Neural progenitor cell (in vitro differentiated cells): Measurements from ENCODE around the gene CPXM2. TPM values are rescaled to one million over a fixed set of nuclear protein-coding genes. Genes with fewer than 3 reads are reported as not detected.

ENCODE experiments used
- DNase-seq: peaks from one replicate; pipeline ENCODE4 v3.0.0-alpha.2; 2016; ENCODE audit warnings: low spot score
- H2AFZ ChIP-seq: fragments of 200-600 bp; sonication (generic); replicated peaks from 2 replicates; pipeline ENCODE4 v1.6.1; 2016; ENCODE audit warnings: antibody characterized with exemption
- H3F3A ChIP-seq: fragments of 200-600 bp; sonication (generic); 2 replicates; pipeline ENCODE4 v1.6.1; 2016; ENCODE audit warnings: antibody characterized with exemption, low read depth
- H3K27ac ChIP-seq: fragments of 200-600 bp; sonication (generic); 2 replicates; pipeline ENCODE4 v1.5.1; 2016; ENCODE audit warnings: mild to moderate bottlenecking
- H3K27me3 ChIP-seq: fragments of 200-600 bp; sonication (generic); 2 replicates; pipeline ENCODE4 v1.6.1; 2016; ENCODE audit warnings: mild to moderate bottlenecking, moderate library complexity
- H3K36me3 ChIP-seq: fragments of 200-600 bp; sonication (generic); 2 replicates; pipeline ENCODE4 v1.5.1; 2016
- H3K4me1 ChIP-seq: fragments of 200-600 bp; sonication (generic); 2 replicates; pipeline ENCODE4 v1.6.1; 2016; ENCODE audit warnings: mixed run types
- H3K4me2 ChIP-seq: fragments of 200-600 bp; sonication (generic); 2 replicates; pipeline ENCODE4 v1.6.1; 2016
- H3K4me3 ChIP-seq: fragments of 200-600 bp; sonication (generic); 2 replicates; pipeline ENCODE4 v1.5.1; 2016
- H3K79me2 ChIP-seq: fragments of 200-600 bp; sonication (generic); 2 replicates; pipeline ENCODE4 v1.6.1; 2016; ENCODE audit warnings: low read depth
- H3K9ac ChIP-seq: fragments of 200-600 bp; sonication (generic); 2 replicates; pipeline ENCODE4 v1.6.1; 2016
- H3K9me3 ChIP-seq: fragments of 200-600 bp; sonication (generic); 2 replicates; pipeline ENCODE4 v1.5.1; 2016; ENCODE audit warnings: low read depth
- H4K20me1 ChIP-seq: fragments of 200-600 bp; sonication (generic); 2 replicates; pipeline ENCODE4 v1.6.1; 2016; ENCODE audit warnings: low read depth
- H3K27ac Mint-ChIP-seq: 3 replicates; pipeline ENCODE4 v1.8.0; 2021; ENCODE audit warnings: mixed read lengths
- H3K27me3 Mint-ChIP-seq: 2 replicates; pipeline ENCODE4 v1.8.0; 2022; ENCODE audit warnings: low read depth, mild to moderate bottlenecking, inconsistent platforms, moderate library complexity, mixed read lengths; ENCODE audit not compliant: insufficient read depth
- H3K36me3 Mint-ChIP-seq: 3 replicates; pipeline ENCODE4 v1.8.0; 2021; ENCODE audit warnings: mixed read lengths
- H3K4me1 Mint-ChIP-seq: 3 replicates; pipeline ENCODE4 v1.8.0; 2021; ENCODE audit warnings: mixed read lengths
- H3K4me3 Mint-ChIP-seq: 3 replicates; pipeline ENCODE4 v1.8.0; 2021; ENCODE audit warnings: mild to moderate bottlenecking, moderate library complexity, mixed read lengths
- H3K9me3 Mint-ChIP-seq: 3 replicates; pipeline ENCODE4 v1.8.0; 2020; ENCODE audit warnings: mixed read lengths
- EZH2 ChIP-seq: fragments of 200-600 bp; sonication (generic); IDR thresholded peaks from 2 replicates; pipeline ENCODE4 v1.6.1; 2017; ENCODE audit warnings: antibody characterized with exemption, mild to moderate bottlenecking, moderate library complexity
- EZH2phosphoT487 ChIP-seq: fragments of 200-600 bp; sonication (generic); IDR thresholded peaks from 2 replicates; pipeline ENCODE4 v1.6.1; 2017; ENCODE audit warnings: antibody characterized with exemption
- total RNA-seq: library from RNA; depleted of rRNA; stranded (reverse); fragments of >200 nt; gene quantifications from 2 replicates; pipeline ENCODE4 v1.2.3, GENCODE V29; 2015; ENCODE audit warnings: low replicate concordance
- TF ChIP-seq, protein P1 (sequence below): fragments of 200-600 bp; sonication (generic); IDR thresholded peaks from 2 replicates; pipeline ENCODE4 v1.5.1; 2017; ENCODE audit warnings: antibody characterized with exemption, mild to moderate bottlenecking

CPXM2 gene
- total RNA-seq, 1 donor from 2014 or later = not detected

DNA sequence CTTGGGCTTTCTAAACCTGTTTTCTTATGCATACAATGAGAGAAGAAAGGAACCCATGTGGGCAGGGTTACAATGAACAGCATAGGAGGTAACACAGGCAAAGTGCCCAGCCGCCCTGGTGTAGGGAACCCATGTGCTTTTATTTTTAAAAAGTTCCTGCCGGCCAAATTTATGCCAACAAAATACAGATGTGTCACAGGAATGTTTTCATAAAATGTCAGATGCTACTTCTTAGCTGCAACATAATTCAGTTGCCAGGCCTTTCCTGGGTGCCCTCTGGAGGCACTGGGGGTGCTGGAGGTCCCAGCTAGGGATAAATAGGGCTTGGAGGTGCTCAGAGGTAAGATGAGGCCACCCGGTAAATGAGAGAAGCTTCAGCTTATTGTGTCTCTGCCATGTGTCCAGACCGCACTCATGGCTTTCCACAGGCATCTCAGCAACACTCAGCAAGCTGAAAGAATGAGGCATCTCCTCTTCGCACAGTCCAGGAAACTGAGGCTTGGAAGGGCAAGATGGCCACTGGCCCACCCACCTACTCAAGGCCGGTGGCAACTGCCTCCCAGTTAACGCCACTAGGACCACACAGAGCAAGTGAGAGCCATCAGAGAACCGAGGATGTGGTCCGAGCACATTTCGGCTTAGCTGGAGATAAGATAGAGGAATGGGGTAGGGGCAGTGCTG is 58.3 kb downstream of the CPXM2 start:
- TF ChIP-seq EZH2phosphoT487 (no peak), EZH2 (no peak)
- TF ChIP-seq, protein P1, sequence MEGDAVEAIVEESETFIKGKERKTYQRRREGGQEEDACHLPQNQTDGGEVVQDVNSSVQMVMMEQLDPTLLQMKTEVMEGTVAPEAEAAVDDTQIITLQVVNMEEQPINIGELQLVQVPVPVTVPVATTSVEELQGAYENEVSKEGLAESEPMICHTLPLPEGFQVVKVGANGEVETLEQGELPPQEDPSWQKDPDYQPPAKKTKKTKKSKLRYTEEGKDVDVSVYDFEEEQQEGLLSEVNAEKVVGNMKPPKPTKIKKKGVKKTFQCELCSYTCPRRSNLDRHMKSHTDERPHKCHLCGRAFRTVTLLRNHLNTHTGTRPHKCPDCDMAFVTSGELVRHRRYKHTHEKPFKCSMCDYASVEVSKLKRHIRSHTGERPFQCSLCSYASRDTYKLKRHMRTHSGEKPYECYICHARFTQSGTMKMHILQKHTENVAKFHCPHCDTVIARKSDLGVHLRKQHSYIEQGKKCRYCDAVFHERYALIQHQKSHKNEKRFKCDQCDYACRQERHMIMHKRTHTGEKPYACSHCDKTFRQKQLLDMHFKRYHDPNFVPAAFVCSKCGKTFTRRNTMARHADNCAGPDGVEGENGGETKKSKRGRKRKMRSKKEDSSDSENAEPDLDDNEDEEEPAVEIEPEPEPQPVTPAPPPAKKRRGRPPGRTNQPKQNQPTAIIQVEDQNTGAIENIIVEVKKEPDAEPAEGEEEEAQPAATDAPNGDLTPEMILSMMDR = no peak
- Histone ChIP-seq H4K20me1 (no peaks in the 10 kb centered on the region), H3K9ac (no peak overlapping the region), H3K36me3 (no peaks in the 10 kb centered on the region), H2AFZ (no peak overlapping the region), H3K4me1 (no peaks in the 10 kb centered on the region), H3K27ac (no peak overlapping the region), H3K4me2 (no peak overlapping the region), H3K9me3 (no peaks in the 10 kb centered on the region), H3K79me2 (no peaks in the 10 kb centered on the region), H3K4me3 (no peak overlapping the region), H3K27me3 (no peaks in the 10 kb centered on the region), H3F3A (no peaks in the 10 kb centered on the region)
- Mint-ChIP-seq H3K4me3 (no peak overlapping the region), H3K27me3 (peaks cover 15% of the 10 kb centered on the region), H3K27ac (no peak overlapping the region), H3K36me3 (no peaks in the 10 kb centered on the region), H3K4me1 (peaks cover 3% of the 10 kb centered on the region), H3K9me3 (no peaks in the 10 kb centered on the region)
- no peak for DNase-seq

DNA sequence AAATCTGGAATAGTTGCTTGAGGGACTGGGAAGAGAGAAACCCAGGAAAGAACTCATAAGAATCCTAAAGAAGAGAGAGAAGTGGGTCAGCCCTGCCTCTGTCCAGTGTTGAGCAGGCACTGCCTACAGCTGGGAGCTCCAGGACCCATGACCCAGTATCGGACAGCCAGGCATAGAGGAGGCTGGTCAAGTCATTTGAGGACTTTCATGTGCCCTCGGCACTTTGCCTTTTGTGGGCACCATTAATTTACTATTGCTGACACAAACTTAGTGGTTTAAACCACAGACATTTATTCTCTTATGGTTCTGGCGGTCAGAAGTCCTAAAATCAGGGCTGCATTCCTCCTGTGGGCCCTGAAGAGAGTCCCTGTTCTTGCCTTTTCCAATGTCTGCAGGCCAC is 60.3 kb downstream of the CPXM2 start:
- H3K4me1 Mint-ChIP-seq = peaks cover 3% of the 10 kb centered on the region
- Histone ChIP-seq H4K20me1 (no peaks in the 10 kb centered on the region), H3K36me3 (no peaks in the 10 kb centered on the region), H3F3A (no peaks in the 10 kb centered on the region), H3K27ac (no peak overlapping the region), H2AFZ (no peak overlapping the region), H3K4me1 (no peaks in the 10 kb centered on the region), H3K27me3 (no peaks in the 10 kb centered on the region), H3K9ac (no peak overlapping the region), H3K4me2 (no peak overlapping the region), H3K79me2 (no peaks in the 10 kb centered on the region), H3K9me3 (no peaks in the 10 kb centered on the region), H3K4me3 (no peak overlapping the region)
- TF ChIP-seq, protein P1 = no peak
- TF ChIP-seq EZH2 (no peak), EZH2phosphoT487 (no peak)
- no peak overlapping the region for H3K27ac Mint-ChIP-seq
- peaks cover 11% of the 10 kb centered on the region for H3K27me3 Mint-ChIP-seq
- H3K36me3 Mint-ChIP-seq = no peaks in the 10 kb centered on the region
- H3K9me3 Mint-ChIP-seq = no peaks in the 10 kb centered on the region
- DNase-seq = no peak
- H3K4me3 Mint-ChIP-seq = no peak overlapping the region

DNA sequence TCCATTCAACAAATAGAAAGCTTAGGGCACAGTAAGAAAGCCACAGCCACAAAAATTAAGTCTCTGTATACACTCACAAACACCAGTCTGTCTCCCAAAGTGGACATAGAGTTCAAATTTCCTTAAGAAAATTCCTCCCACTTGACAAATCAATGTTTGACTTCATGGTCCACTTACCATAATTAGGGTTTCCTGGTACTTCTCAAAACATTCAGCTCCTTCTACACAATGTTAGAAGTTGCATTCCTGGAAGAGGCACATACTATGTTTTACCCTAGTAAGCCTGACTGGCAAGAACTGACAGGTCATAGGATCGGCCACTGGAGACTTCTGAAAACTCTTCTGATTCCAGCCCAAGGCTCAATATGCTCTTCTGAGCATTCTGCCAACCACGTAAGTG is 70.5 kb downstream of the CPXM2 start:
- H3K9me3 ChIP-seq = no peaks in the 10 kb centered on the region
- TF ChIP-seq, protein P1 = no peak
- no peak for TF ChIP-seq EZH2phosphoT487
- TF ChIP-seq EZH2 = no peak
- H3K4me3 Mint-ChIP-seq = no peak overlapping the region

More for the DNA sequence above, 70.5 kb downstream of the CPXM2 start:
- Histone ChIP-seq H3K9ac (no peak overlapping the region), H3K4me3 (no peak overlapping the region), H3K27me3 (no peaks in the 10 kb centered on the region), H3K4me1 (no peaks in the 10 kb centered on the region), H2AFZ (no peak overlapping the region), H3K27ac (no peak overlapping the region), H3K79me2 (no peaks in the 10 kb centered on the region), H4K20me1 (no peaks in the 10 kb centered on the region), H3K4me2 (no peak overlapping the region), H3F3A (no peaks in the 10 kb centered on the region), H3K36me3 (no peaks in the 10 kb centered on the region)
- Mint-ChIP-seq H3K27ac (no peak overlapping the region), H3K9me3 (peaks cover 7% of the 10 kb centered on the region), H3K4me1 (no peaks in the 10 kb centered on the region), H3K36me3 (no peaks in the 10 kb centered on the region), H3K27me3 (peaks cover 2% of the 10 kb centered on the region)
- no peak for DNase-seq
